ENCODE results near the gene CXCL5. TPM values are rescaled to one million over a fixed set of nuclear protein-coding genes. Genes with fewer than 3 reads are reported as not detected.

CXCL5 gene
- total and polyA plus RNA-seq, 2 of the 4 experiments (the other 2 are of a cell fraction) = 0.14 TPM; not detected in 1

DNA sequence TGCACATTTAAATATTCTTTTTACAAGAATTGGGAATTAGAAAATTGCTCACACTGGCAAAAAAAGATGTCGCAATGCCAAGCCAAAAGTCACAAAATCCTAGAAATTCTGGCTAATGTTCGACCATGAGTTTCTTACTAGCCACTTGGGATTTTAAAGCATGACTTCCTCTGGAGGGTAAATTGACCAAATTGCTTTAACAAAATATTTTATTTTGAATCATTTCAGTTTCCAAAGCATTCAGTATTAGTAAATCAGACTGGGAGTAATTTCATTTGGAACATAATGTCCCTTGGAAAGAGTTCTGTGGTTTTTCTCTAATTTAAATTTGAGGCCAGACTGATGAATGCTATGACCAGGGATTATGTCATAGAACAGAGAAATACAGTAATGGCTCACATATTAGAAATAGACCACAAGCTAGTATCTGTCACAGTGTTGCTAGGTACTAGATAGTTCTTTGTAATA is 7.6 kb upstream of the CXCL5 start:
- dilution Hi-C loops (cut with HindIII; ENCODE audit: low sequenced_read_pairs, unreplicated experiment) = no loop called here
- Histone ChIP-seq H2BK15ac (ENCODE audit: low read depth, low read length) (no peak overlapping the region), H3K36me3 (ENCODE audit: control insufficient read depth, insufficient read depth, low read length) (no peaks in the 10 kb centered on the region), H3K27ac (ENCODE audit: insufficient read depth, low read length) (no peak overlapping the region), H4K5ac (ENCODE audit: low read depth, low read length) (no peak overlapping the region), H2BK120ac (ENCODE audit: low read depth, low read length) (no peak overlapping the region), H3K18ac (ENCODE audit: low read depth, low read length) (no peak overlapping the region), H3K4me2 (ENCODE audit: low read depth, low read length) (no peak overlapping the region), H3K4me3 (ENCODE audit: insufficient read depth, low read depth, low read length) (no peak overlapping the region), H3K9ac (ENCODE audit: low read depth, low read length) (no peak overlapping the region), H3K23ac (ENCODE audit: low read depth, low read length) (no peak overlapping the region), H3K9me1 (ENCODE audit: insufficient read depth, low read length) (no peaks in the 10 kb centered on the region), H4K20me1 (ENCODE audit: insufficient read depth, low read length) (no peaks in the 10 kb centered on the region), H3K4me1 (ENCODE audit: control insufficient read depth, insufficient read depth, low read length) (no peaks in the 10 kb centered on the region), H2AK9ac (replicated peaks; ENCODE audit: low read depth, low read length, poor library complexity) (no peak overlapping the region), H2AK5ac (ENCODE audit: low read depth, low read length) (no peak overlapping the region), H4K91ac (ENCODE audit: insufficient read depth, low read depth, low read length) (no peak overlapping the region), H2BK20ac (ENCODE audit: low read depth, low read length) (no peak overlapping the region), H3K14ac (replicated peaks; ENCODE audit: low read depth, low read length) (no peak overlapping the region), H2BK5ac (ENCODE audit: low read depth, low read length, poor library complexity, severe bottlenecking) (no peak overlapping the region), H3K79me1 (ENCODE audit: low read depth in 1 of 2, low read length in 2 of 2) (no peaks in the 10 kb centered on the region), H4K8ac (ENCODE audit: low read depth in 2 of 2, low read length in 2 of 2) (no peak overlapping the region), H3K4ac (ENCODE audit: low read depth, low read length) (no peak overlapping the region), H3K9me3 (ENCODE audit: control insufficient read depth, insufficient read depth, low read length) (no peaks in the 10 kb centered on the region; the same call in 1 of the 2 replicates), H2AFZ (replicated peaks; ENCODE audit: low read length, poor library complexity) (no peak overlapping the region), H3K56ac (ENCODE audit: extremely low read depth, insufficient read depth, low read length) (no peak overlapping the region), H3K27me3 (ENCODE audit: control insufficient read depth, insufficient read depth, low read length) (no peaks in the 10 kb centered on the region)
- TF ChIP-seq, protein P1, sequence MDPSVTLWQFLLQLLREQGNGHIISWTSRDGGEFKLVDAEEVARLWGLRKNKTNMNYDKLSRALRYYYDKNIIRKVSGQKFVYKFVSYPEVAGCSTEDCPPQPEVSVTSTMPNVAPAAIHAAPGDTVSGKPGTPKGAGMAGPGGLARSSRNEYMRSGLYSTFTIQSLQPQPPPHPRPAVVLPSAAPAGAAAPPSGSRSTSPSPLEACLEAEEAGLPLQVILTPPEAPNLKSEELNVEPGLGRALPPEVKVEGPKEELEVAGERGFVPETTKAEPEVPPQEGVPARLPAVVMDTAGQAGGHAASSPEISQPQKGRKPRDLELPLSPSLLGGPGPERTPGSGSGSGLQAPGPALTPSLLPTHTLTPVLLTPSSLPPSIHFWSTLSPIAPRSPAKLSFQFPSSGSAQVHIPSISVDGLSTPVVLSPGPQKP (IDR thresholded peaks at IDR 0.05; ENCODE audit: borderline replicate concordance, low read depth, low read length) = no peak
- peak; percentile 81 for TF ChIP-seq CEBPB (IDR thresholded peaks at IDR 0.05; ENCODE audit: low read depth, low read length)
- TF ChIP-seq CHD1 (IDR thresholded peaks at IDR 0.05; ENCODE audit: low read depth, low read length) = no peak
- no peak for TF ChIP-seq NFE2L2 (IDR thresholded peaks at IDR 0.05; ENCODE audit: low read depth, low read length)
- TF ChIP-seq, protein P2, sequence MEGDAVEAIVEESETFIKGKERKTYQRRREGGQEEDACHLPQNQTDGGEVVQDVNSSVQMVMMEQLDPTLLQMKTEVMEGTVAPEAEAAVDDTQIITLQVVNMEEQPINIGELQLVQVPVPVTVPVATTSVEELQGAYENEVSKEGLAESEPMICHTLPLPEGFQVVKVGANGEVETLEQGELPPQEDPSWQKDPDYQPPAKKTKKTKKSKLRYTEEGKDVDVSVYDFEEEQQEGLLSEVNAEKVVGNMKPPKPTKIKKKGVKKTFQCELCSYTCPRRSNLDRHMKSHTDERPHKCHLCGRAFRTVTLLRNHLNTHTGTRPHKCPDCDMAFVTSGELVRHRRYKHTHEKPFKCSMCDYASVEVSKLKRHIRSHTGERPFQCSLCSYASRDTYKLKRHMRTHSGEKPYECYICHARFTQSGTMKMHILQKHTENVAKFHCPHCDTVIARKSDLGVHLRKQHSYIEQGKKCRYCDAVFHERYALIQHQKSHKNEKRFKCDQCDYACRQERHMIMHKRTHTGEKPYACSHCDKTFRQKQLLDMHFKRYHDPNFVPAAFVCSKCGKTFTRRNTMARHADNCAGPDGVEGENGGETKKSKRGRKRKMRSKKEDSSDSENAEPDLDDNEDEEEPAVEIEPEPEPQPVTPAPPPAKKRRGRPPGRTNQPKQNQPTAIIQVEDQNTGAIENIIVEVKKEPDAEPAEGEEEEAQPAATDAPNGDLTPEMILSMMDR (conservative IDR thresholded peaks at IDR 0.05; ENCODE audit: low read depth, low read length) = no peak
- TF ChIP-seq RCOR1 (IDR thresholded peaks at IDR 0.05; ENCODE audit: insufficient replicate concordance, low read length) = no peak
- in situ Hi-C loops (cut with MboI; ENCODE audit: low sequenced_read_pairs) = no loop called here
- ChIA-PET CTCF (interaction anchor here (0.8 kb wide), 1 partner anchor 31 kb away, joined by 4 read pairs; no protein-coding TSS in a partner anchor), POLR2A (ENCODE audit: unreplicated experiment) (interaction anchor here (0.6 kb wide), 1 partner anchor 34 kb away, joined by 4 read pairs; no protein-coding TSS in a partner anchor)
- peak; percentile 38 for DNase-seq
- no peak for ATAC-seq (ENCODE audit: low read depth)
- intact Hi-C loops (cut with micrococcal nuclease) = loop anchor here (10.0 kb wide), 1 partner anchor 1859 kb away; no protein-coding TSS in a partner anchor
- 100% methylated on average over 1 of the region's 2 CpGs; no CpG with 5 or more reads in 1 of the 2 experiments for WGBS, 2 experiments (ENCODE audit: extremely low coverage in 2 of 2, insufficient read length in 1 of 2)
- no TSS peak for BruUV-seq (replicated peaks)
